Amniotic stem cell (primary cell): Measurements from ENCODE around the gene ZC3H7A.

ENCODE experiments used
- DNase-seq: peaks from one replicate; lab custom pipeline; 2025; lab: John Stamatoyannopoulos, UW

Gene ZC3H7A

GRCh38 chr16:11768849-11769248, 28.2 kb downstream of the ZC3H7A start:
- no peak for DNase-seq

GRCh38 chr16:11762431-11762830, 34.6 kb downstream of the ZC3H7A start:
- DNase-seq = no peak

- DNase-seq = no peak
Observed at GRCh38 chr16:11759997-11760396, 37.1 kb downstream of the ZC3H7A start.

GRCh38 chr16:11759163-11759834, 37.8 kb downstream of the ZC3H7A start:
- DNase-seq = no peak

GRCh38 chr16:11757671-11758545, 39.1 kb downstream of the ZC3H7A start:
- no peak for DNase-seq

GRCh38 chr16:11756248-11756647, 40.8 kb downstream of the ZC3H7A start:
- DNase-seq = no peak

- DNase-seq = no peak
Observed at GRCh38 chr16:11755022-11755760, 41.9 kb downstream of the ZC3H7A start.

GRCh38 chr16:11752856-11753255, 44.2 kb downstream of the ZC3H7A start:
- DNase-seq = no peak

- DNase-seq = no peak
Observed at GRCh38 chr16:11750056-11750455, 47.0 kb downstream of the ZC3H7A start.

GRCh38 chr16:11748404-11749254, 48.4 kb downstream of the ZC3H7A start:
- DNase-seq = no peak

- DNase-seq = no peak
Observed at GRCh38 chr16:11747949-11748403, 49.1 kb downstream of the ZC3H7A start.

- no peak for DNase-seq
Observed at GRCh38 chr16:11744075-11744470, 53.0 kb downstream of the ZC3H7A start.

GRCh38 chr16:11743308-11744074, 53.6 kb downstream of the ZC3H7A start:
- DNase-seq = no peak

- peak; percentile 95 for DNase-seq
Observed at GRCh38 chr16:11742536-11743307, 54.3 kb downstream of the ZC3H7A start, which contains the start of gene TXNDC11. TXNDC11 (minus strand) TSS chr16:11742857; CDS start chr16:11742730, 127 bp downstream.

GRCh38 chr16:11742093-11742535, 54.9 kb downstream of the ZC3H7A start:
- no peak for DNase-seq

GRCh38 chr16:11740567-11740966, 56.5 kb downstream of the ZC3H7A start:
- DNase-seq = no peak

GRCh38 chr16:11738742-11739544, 58.1 kb downstream of the ZC3H7A start:
- no peak for DNase-seq

- DNase-seq = no peak
Observed at GRCh38 chr16:11737713-11738112, 59.3 kb downstream of the ZC3H7A start.

GRCh38 chr16:11736903-11737302, 60.2 kb downstream of the ZC3H7A start:
- DNase-seq = no peak
